H9 (cell line): Measurements from ENCODE around the gene TOMM40L. TPM values are rescaled to one million over a fixed set of nuclear protein-coding genes. Genes with fewer than 3 reads are reported as not detected.

Experiments
- DNase-seq: peaks from one replicate; pipeline ENCODE4 v3.0.0-alpha.2; 2017
- H2AFZ ChIP-seq: one replicate; pipeline ENCODE4 v1.6.1; 2013; ENCODE audit warnings: mild to moderate bottlenecking, low read length, control low read depth, moderate library complexity
- H2AK5ac ChIP-seq: 2 replicates; pipeline ENCODE4 v1.6.1; 2013; ENCODE audit warnings: low read length, control low read depth, mixed read lengths; ENCODE audit not compliant: insufficient read length
- H2BK120ac ChIP-seq: one replicate; pipeline ENCODE4 v1.6.1; 2013; ENCODE audit warnings: low read depth, mild to moderate bottlenecking, low read length, control low read depth, inconsistent platforms; ENCODE audit not compliant: poor library complexity, severe bottlenecking
- H2BK12ac ChIP-seq: 2 replicates; pipeline ENCODE4 v1.6.1; 2013; ENCODE audit warnings: low read length, control low read depth, mixed read lengths, low read depth; ENCODE audit not compliant: insufficient read length
- H2BK15ac ChIP-seq: 2 replicates; pipeline ENCODE4 v1.6.1; 2013; ENCODE audit warnings: low read depth, low read length, control low read depth
- H2BK20ac ChIP-seq: one replicate; pipeline ENCODE4 v1.6.1; 2013; ENCODE audit warnings: low read depth, mild to moderate bottlenecking, low read length, control low read depth, inconsistent platforms; ENCODE audit not compliant: poor library complexity, severe bottlenecking
- H2BK5ac ChIP-seq: 2 replicates; pipeline ENCODE4 v1.6.1; 2013; ENCODE audit warnings: low read length, control low read depth, mixed read lengths; ENCODE audit not compliant: insufficient read length
- H3K14ac ChIP-seq: 2 replicates; pipeline ENCODE4 v1.6.1; 2013; ENCODE audit warnings: low read length, control low read depth; ENCODE audit not compliant: insufficient read depth
- H3K18ac ChIP-seq: 2 replicates; pipeline ENCODE4 v1.6.1; 2013; ENCODE audit warnings: low read depth, mild to moderate bottlenecking, mixed read lengths, low read length, control low read depth; ENCODE audit not compliant: insufficient read length
- H3K23ac ChIP-seq: 2 replicates; pipeline ENCODE4 v1.6.1; 2013; ENCODE audit warnings: low read length, control low read depth, mixed read lengths, low read depth; ENCODE audit not compliant: insufficient read length
- H3K23me2 ChIP-seq: 2 replicates; pipeline ENCODE4 v1.6.1; 2013; ENCODE audit warnings: low read depth, mild to moderate bottlenecking, mixed read lengths, low read length, control low read depth; ENCODE audit not compliant: insufficient read length, poor library complexity, severe bottlenecking
- H3K27ac ChIP-seq: 2 replicates; pipeline ENCODE4 v1.5.1; 2013; ENCODE audit warnings: low read length, control low read depth, mixed read lengths, low read depth; ENCODE audit not compliant: insufficient read length
- H3K27me3 ChIP-seq: 2 replicates; pipeline ENCODE4 v1.6.1; 2013; ENCODE audit warnings: low read length, control low read depth, inconsistent platforms; ENCODE audit not compliant: insufficient read depth
- H3K4ac ChIP-seq: 2 replicates; pipeline ENCODE4 v1.6.1; 2013; ENCODE audit warnings: low read depth, mild to moderate bottlenecking, control low read depth, inconsistent platforms, low read length, moderate library complexity
- H3K4me1 ChIP-seq: 2 replicates; pipeline ENCODE4 v1.6.1; 2013; ENCODE audit warnings: low read length, control low read depth, inconsistent platforms; ENCODE audit not compliant: insufficient read depth
- H3K4me2 ChIP-seq: 2 replicates; pipeline ENCODE4 v1.6.1; 2013; ENCODE audit warnings: low read length, control low read depth, mixed read lengths; ENCODE audit not compliant: insufficient read length, insufficient read depth
- H3K56ac ChIP-seq: 2 replicates; pipeline ENCODE4 v1.6.1; 2013; ENCODE audit warnings: low read depth, mild to moderate bottlenecking, mixed read lengths, low read length, control low read depth; ENCODE audit not compliant: insufficient read length
- H3K79me1 ChIP-seq: 2 replicates; pipeline ENCODE4 v1.6.1; 2013; ENCODE audit warnings: low read depth, mild to moderate bottlenecking, moderate library complexity, low read length, control low read depth, inconsistent platforms; ENCODE audit not compliant: insufficient read depth, poor library complexity, severe bottlenecking
- H3K79me2 ChIP-seq: 2 replicates; pipeline ENCODE4 v1.6.1; 2013; ENCODE audit warnings: low read length, control low read depth, inconsistent platforms; ENCODE audit not compliant: insufficient read depth
- H3K9ac ChIP-seq: 2 replicates; pipeline ENCODE4 v1.6.1; 2013; ENCODE audit warnings: low read length, control low read depth, mixed read lengths; ENCODE audit not compliant: insufficient read length; ENCODE audit errors: extremely low read depth
- H3K9me3 ChIP-seq: one replicate; pipeline ENCODE4 v1.6.1; 2013; ENCODE audit warnings: low read depth, low read length, inconsistent platforms; ENCODE audit not compliant: control insufficient read depth
- H3T11ph ChIP-seq: one replicate; pipeline ENCODE4 v1.6.1; 2013; ENCODE audit warnings: mild to moderate bottlenecking, low read length, control low read depth, inconsistent platforms
- H4K20me1 ChIP-seq: one replicate; pipeline ENCODE4 v1.6.1; 2013; ENCODE audit not compliant: control insufficient read depth, insufficient read length, insufficient read depth
- H4K5ac ChIP-seq: 2 replicates; pipeline ENCODE4 v1.6.1; 2013; ENCODE audit warnings: low read depth, mild to moderate bottlenecking, mixed read lengths, low read length, control low read depth; ENCODE audit not compliant: insufficient read length
- H4K8ac ChIP-seq: replicated peaks from 2 replicates; pipeline ENCODE4 v1.6.1; 2013; ENCODE audit warnings: low read length, control low read depth, mixed read lengths, low read depth; ENCODE audit not compliant: insufficient read length
- H4K91ac ChIP-seq: 2 replicates; pipeline ENCODE4 v1.6.1; 2013; ENCODE audit warnings: low read depth, mild to moderate bottlenecking, moderate library complexity, mixed read lengths, low read length, control low read depth; ENCODE audit not compliant: insufficient read length
- H3K27ac Mint-ChIP-seq, 3 experiments: 2 replicates in 2 of 3; 3 replicates in 1 of 3; pipeline ENCODE4 v1.8.0; 2020 to 2021; ENCODE audit warnings: mixed read lengths in 3 of 3, mild to moderate bottlenecking in 1 of 3, moderate library complexity in 1 of 3
- H3K27me3 Mint-ChIP-seq: 2 replicates; pipeline ENCODE4 v1.8.0; 2021; ENCODE audit warnings: low read depth, mild to moderate bottlenecking, moderate library complexity, mixed read lengths
- H3K36me3 Mint-ChIP-seq, 3 experiments: 2 replicates in 2 of 3; 3 replicates in 1 of 3; pipeline ENCODE4 v1.8.0; 2020 to 2021; ENCODE audit warnings: low read depth in 3 of 3, mixed read lengths in 3 of 3; ENCODE audit not compliant: insufficient read depth in 1 of 3
- H3K4me1 Mint-ChIP-seq, 2 experiments: 2 replicates each; pipeline ENCODE4 v1.8.0; 2020; ENCODE audit warnings: mixed read lengths in 2 of 2
- H3K4me3 Mint-ChIP-seq, 2 experiments: 2 replicates in 1 of 2; 3 replicates in 1 of 2; pipeline ENCODE4 v1.8.0; 2020 to 2021; ENCODE audit warnings: mild to moderate bottlenecking in 2 of 2, mixed read lengths in 2 of 2, moderate library complexity in 1 of 2
- H3K9me3 Mint-ChIP-seq, 2 experiments: 2 replicates in 1 of 2; 3 replicates in 1 of 2; pipeline ENCODE4 v1.8.0; 2020; ENCODE audit warnings: mild to moderate bottlenecking in 2 of 2, mixed read lengths in 2 of 2, moderate library complexity in 1 of 2
- CTCF ChIP-seq: fragments of 200-600 bp; sonication (generic); conservative IDR thresholded peaks from 3 replicates; pipeline ENCODE4 v1.8.0; 2021; ENCODE audit warnings: antibody characterized with exemption, mild to moderate bottlenecking
- WGBS: extraction: QIAGEN DNeasy Blood & Tissue Kit; methylation state at CpG from one replicate; pipeline ENCODE4 v1.1.7; 2013; ENCODE audit warnings: missing lambda C conversion rate, low lambda C conversion rate, mixed read lengths; ENCODE audit not compliant: insufficient read length; ENCODE audit errors: extremely low coverage; 5-methylcytosine and 5-hydroxymethylcytosine counted together
- total RNA-seq: library from RNA; stranded (reverse); gene quantifications from 2 replicates; pipeline ENCODE4 v1.2.1, GENCODE V29; 2021

The TOMM40L gene
- total RNA-seq, 1 experiment from 2014 or later, result 13.5 TPM

GRCh38 chr1:161185732-161186311 is 40.0 kb upstream of the TOMM40L start:
- Histone ChIP-seq H3K79me2 (no peaks in the 10 kb centered on the region), H2BK15ac (no peak overlapping the region), H3K23ac (no peak overlapping the region), H2BK120ac (no peak overlapping the region), H2AK5ac (no peak overlapping the region), H4K20me1 (peaks cover 3% of the 10 kb centered on the region), H3K56ac (no peak overlapping the region), H3T11ph (no peak overlapping the region), H2AFZ (no peak overlapping the region), H3K4me1 (no peaks in the 10 kb centered on the region), H2BK20ac (no peak overlapping the region), H3K9me3 (no peaks in the 10 kb centered on the region), H3K18ac (no peak overlapping the region), H3K4me2 (no peak overlapping the region), H2BK12ac (no peak overlapping the region), H4K91ac (no peak overlapping the region), H2BK5ac (no peak overlapping the region), H3K23me2 (no peaks in the 10 kb centered on the region), H3K9ac (no peak overlapping the region), H4K5ac (no peak overlapping the region), H3K27me3 (no peaks in the 10 kb centered on the region), H3K4ac (no peak overlapping the region), H3K79me1 (no peaks in the 10 kb centered on the region), H4K8ac (no peak overlapping the region), H3K14ac (no peak overlapping the region), H3K27ac (no peak overlapping the region)
- TF ChIP-seq CTCF, result no peak
- H3K9me3 Mint-ChIP-seq, result no peaks in the 10 kb centered on the region
- H3K4me1 Mint-ChIP-seq, result peaks cover 4 to 10% of the 10 kb centered on the region in 2 experiments; a peak in 3 of 4 replicates
- no peak overlapping the region for H3K4me3 Mint-ChIP-seq
- no peak overlapping the region; a peak in 1 of 7 replicates for H3K27ac Mint-ChIP-seq
- peaks cover 2% of the 10 kb centered on the region; the same call in 1 of the 2 replicates for H3K27me3 Mint-ChIP-seq
- WGBS, result no CpG with 5 or more reads among the region's 2 CpGs
- H3K36me3 Mint-ChIP-seq, result no peaks in the 10 kb centered on the region; a peak in 1 of 7 replicates
- DNase-seq, result no peak
